ENCODE measurements around the gene CCDC124. TPM values are rescaled to one million over a fixed set of nuclear protein-coding genes. Genes with fewer than 3 reads are reported as not detected.

CCDC124 gene
- total and polyA plus RNA-seq, 2 donors (not counting 1 experiment from before 2014, with no cell fraction given) = 37.2 to 44.3 TPM

- DNase-seq (ENCODE audit: low read depth in 2 of 2) = no peak
- Histone ChIP-seq H3K79me2 (ENCODE audit: control insufficient read depth, insufficient read depth, low read length) (peaks cover 4% of the 10 kb centered on the region), H3K9me3 (ENCODE audit: control insufficient read depth, insufficient read depth, low read depth, low read length) (no peaks in the 10 kb centered on the region), H4K20me1 (ENCODE audit: control insufficient read depth, extremely low read depth, insufficient read depth, low read length) (no peaks in the 10 kb centered on the region), H3K4me2 (ENCODE audit: extremely low read depth, insufficient read depth, low read length) (no peak overlapping the region), H3K36me3 (ENCODE audit: control insufficient read depth, insufficient read depth, low read length) (peaks cover 2% of the 10 kb centered on the region), H3K27me3 (ENCODE audit: control insufficient read depth, insufficient read depth, low read length) (no peaks in the 10 kb centered on the region), H3K9ac (ENCODE audit: insufficient read depth, low read length) (no peak overlapping the region), H3K4me3 (replicated peaks in 1 of 4; ENCODE audit: control extremely low read depth in 1 of 4, insufficient read depth in 1 of 4, low read depth in 3 of 4, low read length in 4 of 4) (no peak overlapping the region), H2AFZ (ENCODE audit: low read length) (no peak overlapping the region), H3K4me1 (ENCODE audit: control insufficient read depth, extremely low read depth, insufficient read depth, low read length) (no peaks in the 10 kb centered on the region), H3K27ac (ENCODE audit: insufficient read depth, low read length) (no peak overlapping the region)
- TF ChIP-seq EZH2 (IDR thresholded peaks at IDR 0.05; ENCODE audit: low read length, missing control alignments) (no peak), CTCF (conservative IDR thresholded peaks at IDR 0.05 in 1 of 2, IDR thresholded peaks at IDR 0.05 in 1 of 2; ENCODE audit: low read depth in 1 of 2, low read length in 2 of 2) (no peak)
Observed at GRCh38 chr19:17936379-17936778, 3.6 kb downstream of the CCDC124 start.

GRCh38 chr19:17937371-17937900 lies 4.6 kb downstream of the CCDC124 start:
- no peaks in the 10 kb centered on the region for H3K4me1 ChIP-seq (ENCODE audit: control insufficient read depth, extremely low read depth, insufficient read depth, low read length)
- H3K27ac ChIP-seq (ENCODE audit: insufficient read depth, low read length) = no peak overlapping the region
- H2AFZ ChIP-seq (ENCODE audit: low read length) = no peak overlapping the region

More at GRCh38 chr19:17937371-17937900, 4.6 kb downstream of the CCDC124 start:
- no peak for DNase-seq (ENCODE audit: low read depth in 2 of 2)
- Histone ChIP-seq H3K36me3 (ENCODE audit: control insufficient read depth, insufficient read depth, low read length) (peaks cover 4% of the 10 kb centered on the region), H3K27me3 (ENCODE audit: control insufficient read depth, insufficient read depth, low read length) (no peaks in the 10 kb centered on the region), H3K79me2 (ENCODE audit: control insufficient read depth, insufficient read depth, low read length) (peaks cover 4% of the 10 kb centered on the region), H3K9ac (ENCODE audit: insufficient read depth, low read length) (no peak overlapping the region), H3K4me2 (ENCODE audit: extremely low read depth, insufficient read depth, low read length) (no peak overlapping the region), H3K9me3 (ENCODE audit: control insufficient read depth, insufficient read depth, low read depth, low read length) (no peaks in the 10 kb centered on the region), H3K4me3 (replicated peaks in 1 of 4; ENCODE audit: control extremely low read depth in 1 of 4, insufficient read depth in 1 of 4, low read depth in 3 of 4, low read length in 4 of 4) (no peak overlapping the region), H4K20me1 (ENCODE audit: control insufficient read depth, extremely low read depth, insufficient read depth, low read length) (no peaks in the 10 kb centered on the region)
- TF ChIP-seq CTCF (conservative IDR thresholded peaks at IDR 0.05 in 1 of 2, IDR thresholded peaks at IDR 0.05 in 1 of 2; ENCODE audit: low read depth in 1 of 2, low read length in 2 of 2) (no peak), EZH2 (IDR thresholded peaks at IDR 0.05; ENCODE audit: low read length, missing control alignments) (no peak)

Data from fibroblast of lung (primary cell).